HG02571 (cell line): Measurements from ENCODE around the gene NUTM2F.
"Not testable (repeated sequence)": the region's sequence is repeated elsewhere in the genome, so short reads cannot be mapped to it uniquely, and the experiment has no call there.

Experiments
- ATAC-seq: cut with Tn5 transposase; IDR thresholded peaks from one replicate; pipeline ENCODE4 v1.9.1; 2021; ENCODE audit warnings: mild to moderate bottlenecking, moderate library complexity; ENCODE audit not compliant: unreplicated experiment

Gene NUTM2F

GRCh38 chr9:94317949-94318657 lies 10.3 kb downstream of the NUTM2F start:
- ATAC-seq, result not testable (repeated sequence)

DNA sequence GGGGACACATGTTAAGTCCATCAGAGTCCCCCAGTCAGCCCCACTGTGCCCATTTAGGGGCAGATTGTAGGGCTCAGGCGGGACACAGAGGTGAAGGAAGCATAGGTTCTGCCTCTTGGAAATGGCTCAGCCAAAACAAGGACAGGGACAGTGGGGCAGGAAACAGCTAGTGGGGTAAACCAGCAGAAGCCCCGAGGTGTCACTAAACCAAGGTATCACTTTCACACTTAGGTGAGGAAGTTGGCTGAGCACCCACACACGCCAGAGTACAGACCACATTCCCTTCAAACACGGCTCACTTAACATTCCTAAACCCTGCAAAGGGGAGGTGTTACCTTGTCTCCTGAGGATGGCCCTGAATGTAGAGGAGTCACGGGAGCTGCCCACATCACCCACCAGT lies 12.2 kb downstream of the NUTM2F start:
- not testable (repeated sequence) for ATAC-seq

DNA sequence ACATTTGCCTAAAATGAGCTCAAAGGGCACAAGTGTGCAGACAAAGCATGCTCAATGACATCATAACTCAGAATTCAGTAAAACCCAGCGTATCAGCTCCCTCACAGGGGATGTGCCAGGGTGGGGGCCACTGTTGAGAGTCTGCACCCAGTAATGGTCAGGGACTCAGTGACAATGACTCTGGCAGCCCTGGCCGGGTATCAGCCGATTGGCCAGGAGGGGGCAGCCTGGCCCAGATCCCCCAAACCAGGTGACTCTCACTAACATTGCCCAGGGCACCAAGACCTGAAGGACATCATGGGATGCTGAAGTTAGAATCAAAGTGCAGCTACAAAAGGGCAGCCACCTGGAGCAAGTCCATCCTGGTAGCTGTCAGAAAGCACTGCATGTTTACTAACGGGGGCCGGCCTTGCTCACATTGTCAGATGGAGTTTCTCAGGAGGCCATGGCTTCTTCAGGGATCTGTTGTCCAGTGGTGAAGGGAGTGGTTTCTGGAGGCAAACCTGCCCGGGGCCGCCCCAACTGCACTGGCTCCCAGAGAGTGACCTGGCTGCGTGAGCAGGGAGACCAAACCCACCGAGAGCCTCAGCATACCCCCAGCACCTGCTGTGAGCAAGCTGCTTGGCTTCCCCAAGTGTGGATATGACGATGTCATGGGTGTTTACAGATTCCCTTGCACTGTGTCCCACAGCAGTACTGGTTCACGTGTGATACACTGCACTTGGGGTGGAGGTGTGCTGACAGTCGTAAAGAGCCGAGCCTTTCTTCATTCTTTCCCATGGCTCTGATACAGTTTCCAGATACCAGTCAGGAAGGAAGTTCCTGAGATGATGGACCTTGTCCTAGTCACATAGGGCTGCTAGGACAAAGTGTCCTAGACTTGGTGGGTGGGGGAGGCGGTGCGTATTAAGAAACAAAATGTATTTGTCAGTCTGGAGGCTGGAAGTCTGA lies 13.1 kb downstream of the NUTM2F start:
- ATAC-seq, result not testable (repeated sequence)

DNA sequence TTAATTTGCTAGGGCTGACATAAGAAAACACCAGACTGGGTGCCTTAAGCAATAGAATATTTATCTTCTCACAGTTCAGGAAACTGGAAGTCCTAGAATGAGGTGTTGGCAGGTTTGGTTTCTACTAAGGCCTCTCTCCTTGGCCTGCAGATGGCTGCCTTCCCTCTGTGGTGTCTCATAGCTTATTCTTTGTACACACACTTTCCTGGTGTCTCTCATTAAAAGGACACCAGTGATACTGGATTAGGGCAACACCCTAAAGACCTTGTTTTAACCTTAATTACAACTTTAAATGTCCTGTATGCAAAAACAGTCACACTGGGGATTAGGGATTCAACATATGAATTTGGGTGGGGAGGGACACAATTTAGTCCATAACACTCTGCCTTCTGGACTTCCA lies 25.1 kb downstream of the NUTM2F start:
- no peak for ATAC-seq

DNA sequence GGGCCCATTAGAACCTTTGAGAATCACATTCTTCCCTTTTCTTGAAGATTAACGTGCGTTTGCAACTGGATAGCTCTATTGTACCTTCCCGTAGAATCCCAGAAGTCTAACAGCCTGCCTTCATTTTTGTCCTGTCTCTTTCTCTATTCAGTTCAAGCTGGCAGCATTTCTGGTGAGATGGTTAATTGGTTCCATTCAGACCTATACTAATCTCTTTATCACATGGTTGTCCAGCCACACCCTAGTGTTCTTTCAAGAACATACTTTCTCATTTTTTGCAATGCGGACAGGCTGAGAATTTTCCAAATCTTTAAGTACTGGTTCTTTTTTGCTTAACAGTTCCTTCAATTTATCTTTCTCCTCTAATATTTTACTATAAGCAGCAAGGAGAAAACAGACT lies 26.0 kb downstream of the NUTM2F start:
- no peak for ATAC-seq

DNA sequence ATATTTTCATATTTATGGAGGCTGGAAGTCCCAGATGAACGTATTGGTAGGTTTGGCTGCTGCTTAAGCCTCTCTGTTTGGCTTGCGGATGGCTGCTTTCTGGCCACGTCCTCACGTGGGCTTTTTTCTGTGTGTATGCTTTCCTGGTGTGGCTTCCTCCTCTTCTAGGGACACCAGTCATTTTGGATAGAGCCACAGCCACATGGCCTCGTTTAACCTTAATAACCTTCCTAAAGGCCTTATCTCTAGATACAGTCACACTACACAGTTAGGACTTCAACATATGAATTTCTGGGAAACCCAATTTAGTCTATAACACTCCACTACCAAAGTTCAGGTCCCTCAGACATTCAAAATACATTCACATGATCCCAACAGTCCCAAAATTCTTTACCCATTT lies 26.9 kb downstream of the NUTM2F start:
- ATAC-seq, result no peak

GRCh38 chr9:94300470-94301301 lies 27.8 kb downstream of the NUTM2F start:
- no peak for ATAC-seq

DNA sequence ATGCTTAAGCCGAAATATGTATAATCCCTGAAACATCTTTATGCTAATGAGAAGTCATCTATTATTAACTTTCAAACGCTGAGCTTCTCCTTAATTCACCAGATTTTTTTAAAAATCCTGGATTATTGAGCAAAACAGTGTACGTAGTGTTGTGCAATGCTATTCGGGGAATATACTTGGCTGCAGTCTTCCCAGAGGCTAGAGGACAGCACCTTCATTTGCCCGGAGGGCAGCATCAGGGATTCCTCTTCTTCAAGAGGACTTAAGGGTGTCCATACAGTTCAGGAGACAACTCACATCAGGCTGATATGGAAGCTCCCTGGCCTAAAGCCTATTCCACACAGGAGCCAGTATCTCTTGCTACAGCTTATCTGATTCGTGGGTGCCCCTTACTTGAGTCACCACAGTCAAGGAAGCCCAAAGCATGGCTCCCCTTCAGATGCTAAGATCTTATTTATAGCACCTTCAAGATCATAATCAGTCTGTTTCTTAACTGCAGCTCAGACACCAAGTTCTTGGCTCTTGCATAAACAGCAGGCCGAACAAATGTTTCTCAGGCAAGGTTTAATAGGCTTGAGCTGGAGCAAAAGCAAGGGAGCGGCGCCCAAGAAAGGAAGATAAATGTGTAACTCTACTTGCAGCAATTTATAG lies 29.4 kb downstream of the NUTM2F start:
- no peak for ATAC-seq

- no peak for ATAC-seq
These were observed 38.8 kb downstream of the NUTM2F start for GRCh38 chr9:94289691-94290090.

DNA sequence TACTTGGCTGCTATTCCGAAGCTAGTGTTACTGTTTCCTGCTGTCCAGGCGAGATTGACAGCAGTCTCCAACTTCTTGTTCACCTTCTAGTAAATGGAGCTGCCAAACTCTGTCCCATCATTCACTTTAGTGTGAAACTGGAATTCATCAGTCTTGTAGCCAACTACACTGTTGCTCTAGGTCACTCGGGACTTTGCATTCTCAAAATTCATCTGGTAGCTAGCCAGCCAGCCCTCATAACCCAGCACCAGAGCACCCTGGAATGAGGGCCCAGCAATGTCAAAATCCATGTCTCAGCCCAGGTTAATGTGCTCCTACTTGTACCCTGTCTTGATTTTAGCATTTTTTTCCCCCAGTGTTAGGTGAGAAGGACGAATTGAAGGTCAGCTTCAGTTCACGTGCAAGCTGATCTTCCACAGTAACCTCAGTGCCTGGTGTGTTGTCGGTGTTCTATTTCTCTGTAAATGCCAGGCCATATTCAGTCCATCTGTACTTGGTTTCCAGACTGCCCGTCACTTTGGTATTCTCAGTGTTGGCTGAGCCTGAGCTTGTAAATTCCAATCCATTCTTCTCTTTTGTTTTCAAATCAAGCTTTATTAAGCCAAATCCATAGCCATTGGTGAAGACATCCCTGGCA lies 40.4 kb downstream of the NUTM2F start:
- no peak for ATAC-seq

DNA sequence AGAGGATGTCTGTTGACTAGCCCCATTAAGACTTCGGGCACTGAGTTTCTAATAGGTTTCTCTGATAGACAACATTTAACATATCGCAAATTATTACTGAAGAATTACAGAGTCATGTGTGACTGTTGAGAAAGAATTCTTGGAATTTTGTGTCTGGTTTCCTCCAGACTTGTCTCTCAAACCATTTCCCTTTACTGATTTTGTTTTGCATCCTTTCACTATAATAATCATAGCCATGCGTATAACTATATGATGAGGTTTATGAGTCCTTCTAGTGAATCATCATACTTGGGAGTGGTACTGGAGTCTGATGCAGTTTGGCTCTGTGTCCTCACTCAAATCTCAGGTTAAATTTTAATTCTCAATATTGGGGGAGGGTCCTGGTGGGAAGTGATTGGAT lies 42.3 kb downstream of the NUTM2F start:
- no peak for ATAC-seq

DNA sequence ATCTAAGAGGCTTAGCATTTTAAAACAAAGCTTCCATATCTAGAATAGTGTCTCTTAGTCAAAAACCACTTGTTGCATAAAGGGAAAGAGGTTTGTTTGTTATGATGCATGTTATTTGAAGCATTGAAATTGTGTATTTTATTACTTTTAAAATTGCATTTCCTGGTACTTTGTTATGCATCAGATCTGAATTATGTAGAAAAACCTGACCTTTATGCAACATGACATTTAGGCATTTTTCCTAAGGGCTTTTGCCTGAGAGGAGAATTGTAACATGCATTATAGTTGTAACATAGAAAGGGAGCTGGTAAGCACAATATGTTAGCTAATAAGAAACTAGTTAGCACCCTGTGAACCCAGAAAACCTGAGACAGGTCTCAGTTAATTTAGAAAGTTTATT lies 47.3 kb downstream of the NUTM2F start:
- no peak for ATAC-seq

DNA sequence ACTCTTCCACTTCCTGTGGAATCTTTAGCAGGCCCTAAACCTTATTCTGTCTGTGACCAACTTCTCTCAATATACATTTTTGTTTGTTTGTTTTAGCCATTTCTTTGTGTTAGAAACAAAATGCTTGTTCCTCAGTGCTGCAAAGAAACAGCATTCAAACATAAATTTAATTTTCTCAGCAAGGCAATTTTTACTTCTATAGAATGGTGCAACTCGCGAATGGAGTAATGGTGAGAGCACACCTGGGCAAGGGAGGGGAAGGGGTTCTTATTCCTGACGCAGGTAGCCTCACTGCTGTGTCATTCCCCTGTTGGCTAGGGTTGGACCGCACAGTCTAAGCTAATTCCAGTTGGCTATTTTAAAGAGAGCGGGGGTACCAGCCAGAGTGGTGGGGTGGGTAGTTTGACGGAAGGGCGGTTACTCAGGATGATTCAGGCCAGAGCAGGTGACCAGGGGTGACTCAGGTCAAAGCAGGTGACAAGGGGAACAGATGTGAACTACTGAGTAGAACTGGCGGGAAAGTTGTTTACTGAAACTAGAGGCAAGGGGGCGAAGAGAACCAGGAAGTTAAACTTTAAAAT lies 47.9 kb downstream of the NUTM2F start:
- no peak for ATAC-seq

- ATAC-seq, result no peak
These were observed 50.4 kb downstream of the NUTM2F start for GRCh38 chr9:94277885-94278536.

DNA sequence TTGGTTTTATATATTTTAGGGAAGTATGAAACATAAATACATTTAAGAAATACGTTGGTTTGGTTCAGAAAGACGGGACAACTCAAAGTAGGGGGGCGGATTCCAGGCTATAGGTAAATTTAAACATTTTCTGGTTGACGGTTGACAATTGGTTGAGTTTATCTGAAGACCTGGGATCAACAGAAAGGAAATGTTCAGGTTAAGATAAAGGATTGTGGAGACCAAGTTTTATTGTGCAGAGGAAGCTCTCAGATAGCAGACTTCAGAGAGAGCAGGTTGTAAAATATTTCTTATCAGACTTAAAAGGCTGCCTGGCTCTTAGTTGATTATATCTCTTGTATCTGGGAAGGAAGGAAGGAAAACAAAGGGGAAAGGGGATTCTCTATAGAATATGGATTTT lies 51.4 kb downstream of the NUTM2F start:
- not testable (repeated sequence) for ATAC-seq

DNA sequence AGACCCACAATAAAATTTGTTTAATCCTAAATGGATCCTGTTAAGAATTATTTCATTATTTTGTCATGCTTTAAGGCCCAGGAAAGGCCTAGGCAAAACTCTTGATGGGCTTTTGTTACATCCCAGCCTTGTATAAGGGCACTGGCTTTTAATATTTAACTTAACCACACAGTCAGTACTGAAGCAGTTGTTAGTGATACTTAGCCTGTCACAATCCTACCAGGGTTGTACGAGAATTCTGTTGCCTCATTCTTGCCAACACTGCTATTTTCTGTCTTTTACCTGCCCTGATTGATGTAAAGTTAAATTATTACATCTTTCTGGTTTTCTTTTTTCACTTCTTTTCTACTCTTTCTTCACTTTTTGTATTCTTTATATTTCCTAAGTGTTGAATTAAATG lies 58.4 kb downstream of the NUTM2F start:
- no peak for ATAC-seq

DNA sequence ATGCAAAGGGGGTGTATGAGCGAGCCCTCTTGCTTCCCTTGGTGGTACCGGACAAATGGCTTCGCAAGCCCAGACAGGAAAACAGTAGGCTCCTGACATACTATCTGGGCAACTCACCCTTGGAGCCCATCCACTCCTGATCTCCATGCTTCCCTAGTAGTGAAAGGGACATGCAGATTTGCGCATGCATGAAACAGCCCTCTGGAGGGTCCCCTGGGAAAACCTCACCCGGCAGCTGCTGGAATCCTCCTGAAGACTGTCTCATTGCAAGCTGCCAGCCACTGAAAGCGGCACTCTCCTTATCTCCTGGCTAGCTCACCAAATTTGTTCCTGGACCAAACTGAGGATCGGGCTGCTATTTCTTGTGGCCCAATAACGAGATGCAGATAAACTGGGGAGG lies 59.2 kb downstream of the NUTM2F start:
- no peak for ATAC-seq
